T-cell (primary cell): Measurements from ENCODE around the gene INHA. TPM values are rescaled to one million over a fixed set of nuclear protein-coding genes. Genes with fewer than 3 reads are reported as not detected.

Experiments
- ATAC-seq, 4 experiments: fragments of 200-7000 bp in 3 of 4; fragments of 150-1000 bp in 1 of 4; cut with Tn5 transposase; replicated peaks in 1 of 4; 1 replicate in 3 of 4; 2 replicates in 1 of 4; pipeline ENCODE4 v1.10.0; 2021; ENCODE audit warnings: moderate library complexity in 3 of 4, mild to moderate bottlenecking in 2 of 4, moderate number of reproducible peaks in 1 of 4
- CTCF ChIA-PET, 2 donors: fragments of 300-600 bp; sonication (Branson Sonifier 250); formaldehyde crosslinking; loops; one replicate each; lab custom pipeline; 2022; ENCODE audit warnings: antibody characterized with exemption in 2 of 2; lab: Charles Lee
- POLR2A ChIA-PET, 2 donors: fragments of 300-600 bp; sonication (Branson Sonifier 250); formaldehyde crosslinking; loops; one replicate each; lab custom pipeline; 2022; ENCODE audit warnings: antibody characterized with exemption in 2 of 2; lab: Charles Lee
- DNase-seq, 35 experiments: peaks; one replicate each; pipeline versions ENCODE4 v3.0.0 to v3.0.0-alpha.2; 2013 to 2023
- H3K27ac ChIP-seq: one replicate; pipeline ENCODE4 v1.5.1; 2013; ENCODE audit warnings: low read length
- H3K27me3 ChIP-seq, 2 experiments: replicated peaks in 1 of 2; 1 replicate in 1 of 2; 2 replicates in 1 of 2; pipeline versions ENCODE4 v1.6.1 to v1.7.0; 2013; ENCODE audit warnings: low read length in 1 of 2, mixed read lengths in 1 of 2; ENCODE audit not compliant: control insufficient read depth in 2 of 2, insufficient read depth in 2 of 2; ENCODE audit errors: extremely low read depth in 1 of 2
- H3K36me3 ChIP-seq, 2 donors: 1 replicate in 1 of 2; 2 replicates in 1 of 2; pipeline versions ENCODE4 v1.6.1 to v1.7.0; 2013; ENCODE audit warnings: low read length in 1 of 2; ENCODE audit not compliant: control insufficient read depth in 2 of 2, insufficient read depth in 1 of 2; ENCODE audit errors: extremely low read depth in 1 of 2
- H3K4me1 ChIP-seq, 2 experiments: 1 replicate in 1 of 2; 2 replicates in 1 of 2; pipeline versions ENCODE4 v1.6.1 to v1.7.0; 2013; ENCODE audit warnings: low read length in 2 of 2, mixed read lengths in 1 of 2; ENCODE audit not compliant: insufficient read depth in 2 of 2, control insufficient read depth in 1 of 2; ENCODE audit errors: extremely low read depth in 1 of 2
- H3K4me3 ChIP-seq, 2 donors: 1 replicate in 1 of 2; 2 replicates in 1 of 2; pipeline versions ENCODE4 v1.5.1 to v1.7.0; 2013; ENCODE audit warnings: mild to moderate bottlenecking in 2 of 2, low read length in 1 of 2, moderate library complexity in 1 of 2; ENCODE audit not compliant: control insufficient read depth in 1 of 2; ENCODE audit errors: extremely low read depth in 1 of 2
- H3K9me3 ChIP-seq: 2 replicates; pipeline ENCODE4 v1.7.0; 2013
- H3K27ac Mint-ChIP-seq, 2 donors: one replicate each; pipeline ENCODE4 v1.8.0; 2020 to 2021; ENCODE audit warnings: mild to moderate bottlenecking in 2 of 2, mixed read lengths in 2 of 2
- H3K27me3 Mint-ChIP-seq, 2 donors: one replicate each; pipeline ENCODE4 v1.8.0; 2021 to 2022; ENCODE audit warnings: mixed read lengths in 2 of 2
- H3K36me3 Mint-ChIP-seq: one replicate; pipeline ENCODE4 v1.8.0; 2021; ENCODE audit warnings: mixed read lengths
- H3K4me1 Mint-ChIP-seq, 3 donors: one replicate each; pipeline ENCODE4 v1.8.0; 2020 to 2022; ENCODE audit warnings: mixed read lengths in 3 of 3, mild to moderate bottlenecking in 1 of 3
- H3K4me3 Mint-ChIP-seq, 3 donors: one replicate each; pipeline ENCODE4 v1.8.0; 2020 to 2022; ENCODE audit warnings: mild to moderate bottlenecking in 3 of 3, mixed read lengths in 3 of 3, moderate library complexity in 3 of 3
- H3K9me3 Mint-ChIP-seq, 3 donors: one replicate each; pipeline ENCODE4 v1.8.0; 2020 to 2022; ENCODE audit warnings: mixed read lengths in 3 of 3
- WGBS: methylation state at CpG from one replicate; pipeline ENCODE4 v1.1.5; 2013; ENCODE audit warnings: missing lambda C conversion rate; ENCODE audit not compliant: insufficient coverage; 5-methylcytosine and 5-hydroxymethylcytosine counted together
- total RNA-seq, 35 experiments: library from RNA in 6 of 35; stranded (reverse) in 6 of 35; fragments of 120-200 nt in 1 of 35; gene quantifications; one replicate each; pipeline versions ENCODE4 v1.2.1 to v1.2.4 and lab custom pipeline; 2013 to 2026

INHA gene
- total RNA-seq, 5 donors from 2014 or later (not counting 1 experiment from before 2014, with no cell fraction given), result 0.16 TPM; not detected in 4

DNA sequence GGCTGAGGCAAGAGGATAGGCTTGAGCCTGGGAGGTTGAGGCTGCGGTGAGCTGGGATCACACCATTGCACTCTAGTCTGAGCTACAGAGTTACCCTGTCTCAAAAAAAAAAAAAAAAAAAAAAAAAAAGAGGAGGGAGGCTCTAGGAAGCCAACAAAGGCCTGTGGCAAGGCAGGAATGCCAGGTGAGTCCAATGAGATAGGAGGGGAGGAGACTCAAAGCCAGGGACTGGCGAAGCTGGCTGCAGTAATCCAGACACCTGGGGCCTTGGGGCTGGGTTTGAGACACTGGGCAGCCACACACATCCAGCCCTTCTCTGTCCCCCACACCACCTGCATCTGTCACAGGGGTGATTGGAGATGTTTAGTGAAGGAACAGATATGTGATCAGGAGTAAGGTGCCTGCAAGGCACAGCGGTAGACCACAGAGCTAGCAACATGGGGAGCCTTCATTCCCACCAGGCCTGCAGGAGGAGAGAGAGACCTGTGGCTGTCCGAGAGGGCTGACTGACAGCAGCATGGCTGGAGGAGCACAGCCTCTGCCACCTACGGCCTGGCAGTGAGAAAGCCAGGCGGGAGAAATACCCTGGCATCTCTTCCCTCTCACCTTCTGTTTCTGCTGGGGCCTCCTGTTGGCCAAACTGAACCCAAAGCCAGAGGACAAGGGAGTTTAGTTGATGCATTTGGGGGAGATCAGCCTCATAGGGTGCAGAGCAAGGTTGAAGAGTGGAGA, 38.0 kb upstream of the INHA start:
- ATAC-seq (no peak), DNase-seq (no peak)
- Mint-ChIP-seq H3K36me3 (no peaks in the 10 kb centered on the region), H3K4me3 (no peak overlapping the region), H3K4me1 (no peaks in the 10 kb centered on the region), H3K9me3 (no peaks in the 10 kb centered on the region), H3K27ac (no peak overlapping the region), H3K27me3 (peaks cover 29 to 36% of the 10 kb centered on the region in 2 donors)
- ChIA-PET POLR2A (no interaction called here), CTCF (no interaction called here)
- Histone ChIP-seq H3K27me3 (peaks cover 0 to 67% of the 10 kb centered on the region in 2 experiments), H3K36me3 (peaks cover 0 to 5% of the 10 kb centered on the region in 2 donors), H3K4me3 (no peak overlapping the region), H3K9me3 (no peaks in the 10 kb centered on the region), H3K4me1 (peaks cover 0 to 6% of the 10 kb centered on the region in 2 experiments), H3K27ac (no peak overlapping the region)
- 100% methylated on average over 1 of the region's 6 CpGs for WGBS

- peaks cover 0 to 12% of the 10 kb centered on the region in 2 donors for H3K36me3 ChIP-seq
- Mint-ChIP-seq H3K9me3 (no peaks in the 10 kb centered on the region), H3K4me3 (no peak overlapping the region), H3K36me3 (no peaks in the 10 kb centered on the region), H3K27ac (no peak overlapping the region), H3K27me3 (peaks cover 6 to 14% of the 10 kb centered on the region in 2 donors), H3K4me1 (peaks cover 0 to 5% (median 4%) of the 10 kb centered on the region in 3 donors)
- ChIA-PET POLR2A (no interaction called here), CTCF (interaction anchor here in 1 of 2 donors (0.5 kb wide), 1 partner anchor 206 kb away, joined by 3 read pairs; no protein-coding TSS in a partner anchor)
- ATAC-seq, result no peak
- no peak overlapping the region for H3K27ac ChIP-seq
- peaks cover 0 to 6% of the 10 kb centered on the region in 2 experiments for H3K4me1 ChIP-seq
- H3K27me3 ChIP-seq, result peaks cover 0 to 50% of the 10 kb centered on the region in 2 experiments
- no peak overlapping the region for H3K4me3 ChIP-seq
- no peak for DNase-seq
- 82% methylated on average over 13 of the region's 16 CpGs for WGBS
- no peaks in the 10 kb centered on the region for H3K9me3 ChIP-seq
These were observed 35.7 kb upstream of the INHA start for GRCh38 chr2:219536425-219536824.

GRCh38 chr2:219536967-219537366, 35.1 kb upstream of the INHA start:
- Mint-ChIP-seq H3K4me1 (peaks cover 4 to 9% (median 9%) of the 10 kb centered on the region in 3 donors), H3K36me3 (no peaks in the 10 kb centered on the region), H3K27ac (no peak overlapping the region), H3K9me3 (no peaks in the 10 kb centered on the region), H3K27me3 (peaks cover 5 to 11% of the 10 kb centered on the region in 2 donors), H3K4me3 (no peak overlapping the region)
- Histone ChIP-seq H3K9me3 (no peaks in the 10 kb centered on the region), H3K4me1 (peaks cover under 1 to 11% of the 10 kb centered on the region in 2 experiments), H3K36me3 (peaks cover 0 to 12% of the 10 kb centered on the region in 2 donors), H3K4me3 (no peak overlapping the region), H3K27ac (no peak overlapping the region), H3K27me3 (peaks cover 0 to 45% of the 10 kb centered on the region in 2 experiments)
- ChIA-PET CTCF (interaction anchor here (0.5 to 1.0 kb wide), 2 partner anchors 135 to 206 kb away, joined by 3 to 4 read pairs; no protein-coding TSS in a partner anchor), POLR2A (no interaction called here)
- no peak for DNase-seq
- WGBS, result 82% methylated on average over 8 of the region's 9 CpGs
- ATAC-seq, result no peak

DNA sequence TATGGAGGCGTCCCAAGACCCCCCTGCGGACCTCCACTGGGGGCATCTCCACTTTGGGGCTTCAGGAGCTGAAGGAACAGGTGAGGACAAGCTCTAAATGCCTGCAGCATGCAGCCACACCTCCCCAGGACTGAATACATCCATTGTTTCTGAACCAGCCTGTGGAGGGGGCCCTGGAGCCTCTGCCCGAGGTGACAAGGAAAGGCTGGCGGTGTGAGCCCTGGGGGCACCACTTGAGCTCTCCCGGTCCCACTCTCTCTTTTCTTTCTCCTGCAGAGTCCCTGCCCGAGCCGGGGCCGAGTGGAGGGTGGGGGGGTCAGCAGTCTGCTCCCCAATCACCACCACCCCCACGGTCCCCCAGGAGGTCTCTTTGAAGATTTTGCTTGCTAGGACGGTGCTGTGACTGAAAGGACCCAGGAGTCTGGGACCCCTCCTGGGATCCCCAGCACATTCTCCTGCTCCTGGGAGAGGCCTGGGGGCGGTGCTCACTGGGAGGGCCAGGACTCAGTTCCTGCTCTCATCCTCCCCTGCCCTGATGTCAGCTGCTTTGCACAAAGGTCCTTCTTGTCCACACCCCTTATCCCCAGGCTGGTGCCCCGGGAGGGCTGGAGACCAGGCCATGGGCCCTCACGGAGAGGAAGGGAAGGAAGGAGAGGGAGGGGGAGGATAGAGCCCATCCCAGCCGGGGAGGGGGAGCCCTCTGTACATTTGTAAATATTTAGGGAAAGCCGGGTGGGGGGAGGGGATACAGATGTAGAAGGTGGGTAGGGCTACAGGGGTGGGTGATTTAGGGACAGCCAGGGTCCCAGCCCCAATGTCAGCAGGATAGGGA, 34.2 kb upstream of the INHA start:
- no peak for DNase-seq
- Histone ChIP-seq H3K9me3 (no peaks in the 10 kb centered on the region), H3K27me3 (peaks cover 0 to 39% of the 10 kb centered on the region in 2 experiments), H3K4me1 (peaks cover 10 to 20% of the 10 kb centered on the region in 2 experiments), H3K4me3 (no peak overlapping the region), H3K36me3 (peaks cover 0 to 12% of the 10 kb centered on the region in 2 donors), H3K27ac (no peak overlapping the region)
- no peak for ATAC-seq
- Mint-ChIP-seq H3K27me3 (peaks cover 0 to 11% of the 10 kb centered on the region in 2 donors), H3K9me3 (no peaks in the 10 kb centered on the region), H3K4me3 (no peak overlapping the region), H3K4me1 (peaks cover 13 to 18% (median 17%) of the 10 kb centered on the region in 3 donors), H3K36me3 (no peaks in the 10 kb centered on the region), H3K27ac (no peak overlapping the region)
- ChIA-PET CTCF (interaction anchor here (0.5 to 1.2 kb wide), 4 partner anchors 10 to 152 kb away, joined by 3 to 4 read pairs (median 4); no protein-coding TSS in a partner anchor), POLR2A (no interaction called here)
- WGBS, result 79% methylated on average over 5 of the region's 15 CpGs

DNA sequence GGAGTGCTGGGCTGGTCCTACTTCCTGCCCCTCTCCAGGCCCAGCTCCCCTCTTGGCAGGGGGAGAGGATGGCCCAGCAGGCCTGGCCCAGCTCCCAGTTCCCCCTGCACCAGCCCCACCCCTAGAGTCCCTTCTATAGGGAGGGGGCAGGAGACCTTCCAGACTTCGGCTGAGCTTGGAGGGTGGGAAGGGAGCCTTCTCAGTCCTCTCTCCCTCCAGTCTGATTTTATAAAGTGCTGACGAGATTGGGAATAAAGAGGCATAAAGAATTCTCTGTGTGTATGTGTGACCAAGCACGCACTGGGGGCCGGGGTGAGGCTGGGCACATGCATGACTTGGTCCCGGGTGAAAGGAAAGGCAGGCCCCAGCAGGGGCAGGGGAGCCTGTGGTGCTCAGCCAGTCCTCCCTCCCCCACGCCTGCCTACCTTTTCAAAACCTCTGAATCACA, 33.6 kb upstream of the INHA start:
- Histone ChIP-seq H3K36me3 (peaks cover 0 to 12% of the 10 kb centered on the region in 2 donors), H3K4me3 (no peak overlapping the region), H3K4me1 (peaks cover 10 to 22% of the 10 kb centered on the region in 2 experiments), H3K27me3 (peaks cover 0 to 35% of the 10 kb centered on the region in 2 experiments), H3K9me3 (no peaks in the 10 kb centered on the region), H3K27ac (no peak overlapping the region)
- Mint-ChIP-seq H3K4me3 (no peak overlapping the region), H3K27ac (no peak overlapping the region), H3K27me3 (peaks cover 0 to 7% of the 10 kb centered on the region in 2 donors), H3K9me3 (no peaks in the 10 kb centered on the region), H3K4me1 (peaks cover 14 to 18% (median 17%) of the 10 kb centered on the region in 3 donors), H3K36me3 (no peaks in the 10 kb centered on the region)
- no peak for ATAC-seq
- POLR2A ChIA-PET, result no interaction called here
- DNase-seq, result no peak
- CTCF ChIA-PET, result interaction anchor here (0.6 to 1.2 kb wide), 4 partner anchors 9 to 151 kb away, joined by 3 to 4 read pairs (median 3); no protein-coding TSS in a partner anchor
- WGBS, result 100% methylated on average over 1 of the region's 6 CpGs
